ENCODE measurements around the gene RPL39L. TPM values are rescaled to one million over a fixed set of nuclear protein-coding genes. Genes with fewer than 3 reads are reported as not detected.

The RPL39L gene
- total and polyA plus RNA-seq, 10 donors = 1.9 to 10.9 (median 4.1) TPM

DNA sequence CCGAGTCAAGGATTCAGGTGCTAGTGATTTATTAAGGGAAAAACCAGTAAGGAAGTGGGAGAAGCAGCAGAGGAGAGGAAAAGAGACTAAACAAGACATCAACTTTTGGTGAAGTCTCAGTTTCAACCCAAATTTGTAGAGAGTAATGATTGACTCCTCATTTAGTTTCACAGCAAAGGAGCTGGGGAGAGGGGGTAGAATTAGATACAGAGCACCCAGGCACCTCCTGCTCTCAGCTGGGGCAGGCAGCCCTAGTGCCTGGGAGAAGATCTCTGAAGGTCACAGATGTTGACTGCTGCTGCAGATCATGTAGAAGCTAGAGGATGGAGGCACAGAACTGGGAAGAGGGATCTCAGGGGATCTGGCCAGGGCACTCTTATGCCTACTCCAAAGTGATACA is 29.1 kb downstream of the RPL39L start:
- 73 to 86% (median 76%) methylated on average over 1 of the region's 1 CpG for WGBS, 5 donors

DNA sequence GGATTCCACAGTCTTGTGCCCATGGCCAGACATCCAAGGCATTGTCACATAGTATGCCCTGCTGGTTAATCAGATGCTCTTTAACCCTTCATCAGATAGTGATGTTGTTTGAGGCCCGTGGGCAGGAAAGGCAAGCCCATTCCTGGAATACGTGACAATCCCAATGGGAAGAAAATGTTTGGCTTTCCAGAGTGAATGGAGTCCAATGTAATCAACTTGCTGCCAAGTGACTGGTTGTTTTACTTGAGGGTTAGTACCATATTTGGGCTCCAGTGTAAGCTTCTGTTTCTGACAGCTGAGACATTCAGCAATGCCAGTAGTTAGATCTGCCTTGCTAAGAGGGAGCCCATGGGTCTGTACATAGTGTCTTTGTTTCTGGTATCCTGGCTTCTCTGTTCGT is 31.3 kb downstream of the RPL39L start:
- no peak for DNase-seq
- WGBS, 5 donors = 81 to 97% (median 94%) methylated on average over 3 of the region's 3 CpGs
- intact Hi-C loops (cut with DNase I; ENCODE audit: low total_unique reads) = no loop called here
- H3K27ac ChIP-seq = no peak overlapping the region
- no peaks in the 10 kb centered on the region for H3K27me3 ChIP-seq (replicated peaks in 1 of 7)
- H3K4me1 ChIP-seq = peaks cover 0 to 3% (median 1%) of the 10 kb centered on the region in 6 donors
- H3K4me3 ChIP-seq = no peak overlapping the region
- TF ChIP-seq, protein P1, sequence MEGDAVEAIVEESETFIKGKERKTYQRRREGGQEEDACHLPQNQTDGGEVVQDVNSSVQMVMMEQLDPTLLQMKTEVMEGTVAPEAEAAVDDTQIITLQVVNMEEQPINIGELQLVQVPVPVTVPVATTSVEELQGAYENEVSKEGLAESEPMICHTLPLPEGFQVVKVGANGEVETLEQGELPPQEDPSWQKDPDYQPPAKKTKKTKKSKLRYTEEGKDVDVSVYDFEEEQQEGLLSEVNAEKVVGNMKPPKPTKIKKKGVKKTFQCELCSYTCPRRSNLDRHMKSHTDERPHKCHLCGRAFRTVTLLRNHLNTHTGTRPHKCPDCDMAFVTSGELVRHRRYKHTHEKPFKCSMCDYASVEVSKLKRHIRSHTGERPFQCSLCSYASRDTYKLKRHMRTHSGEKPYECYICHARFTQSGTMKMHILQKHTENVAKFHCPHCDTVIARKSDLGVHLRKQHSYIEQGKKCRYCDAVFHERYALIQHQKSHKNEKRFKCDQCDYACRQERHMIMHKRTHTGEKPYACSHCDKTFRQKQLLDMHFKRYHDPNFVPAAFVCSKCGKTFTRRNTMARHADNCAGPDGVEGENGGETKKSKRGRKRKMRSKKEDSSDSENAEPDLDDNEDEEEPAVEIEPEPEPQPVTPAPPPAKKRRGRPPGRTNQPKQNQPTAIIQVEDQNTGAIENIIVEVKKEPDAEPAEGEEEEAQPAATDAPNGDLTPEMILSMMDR (IDR thresholded peaks at IDR 0.05 in 8 of 11, conservative IDR thresholded peaks at IDR 0.05 in 3 of 11) = no peak
- TF ChIP-seq POLR2AphosphoS5 (IDR thresholded peaks at IDR 0.05) (no peak), POLR2A (IDR thresholded peaks at IDR 0.05) (no peak)
- H3K36me3 ChIP-seq = no peaks in the 10 kb centered on the region
- H3K9me3 ChIP-seq = no peaks in the 10 kb centered on the region

More for the DNA sequence above, 29.1 kb downstream of the RPL39L start:
- Histone ChIP-seq H3K27ac (no peak overlapping the region), H3K36me3 (no peaks in the 10 kb centered on the region), H3K4me1 (peaks cover 0 to 6% (median 2%) of the 10 kb centered on the region in 6 donors), H3K4me3 (no peak overlapping the region), H3K9me3 (no peaks in the 10 kb centered on the region), H3K27me3 (replicated peaks in 1 of 7) (no peaks in the 10 kb centered on the region)
- TF ChIP-seq, protein P1 (IDR thresholded peaks at IDR 0.05 in 8 of 11, conservative IDR thresholded peaks at IDR 0.05 in 3 of 11) = no peak
- intact Hi-C loops (cut with DNase I; ENCODE audit: low total_unique reads) = loop anchor here (5.0 kb wide), 1 partner anchor 57 kb away; no protein-coding TSS in a partner anchor
- DNase-seq = no peak

DNA sequence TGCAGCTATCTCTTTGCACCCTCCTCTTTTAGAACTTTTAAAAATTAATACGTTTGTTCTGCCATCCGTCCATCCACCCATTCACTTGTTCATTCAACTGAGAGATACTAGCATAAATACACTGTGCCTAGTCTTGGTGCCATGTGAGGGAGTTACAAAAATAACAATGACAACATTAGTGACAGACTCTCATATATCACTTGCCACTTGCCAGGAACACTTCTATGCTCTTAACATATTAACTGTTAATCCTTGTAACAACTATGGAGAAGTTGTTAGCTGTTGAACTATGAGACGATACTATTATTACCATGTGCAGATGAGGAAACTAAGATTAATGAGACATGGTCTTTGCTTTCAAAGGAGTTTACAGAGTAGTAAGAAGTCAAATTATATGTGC is 33.6 kb downstream of the RPL39L start:
- Histone ChIP-seq H3K4me3 (no peak overlapping the region), H3K27ac (no peak overlapping the region), H3K9me3 (no peaks in the 10 kb centered on the region), H3K4me1 (peaks cover 0 to 19% (median 16%) of the 10 kb centered on the region in 6 donors), H3K27me3 (replicated peaks in 1 of 7) (no peaks in the 10 kb centered on the region), H3K36me3 (no peaks in the 10 kb centered on the region)
- TF ChIP-seq POLR2AphosphoS5 (IDR thresholded peaks at IDR 0.05) (no peak), POLR2A (IDR thresholded peaks at IDR 0.05) (no peak)
- TF ChIP-seq, protein P1 (IDR thresholded peaks at IDR 0.05 in 8 of 11, conservative IDR thresholded peaks at IDR 0.05 in 3 of 11) = no peak
- DNase-seq = no peak
- intact Hi-C loops (cut with DNase I; ENCODE audit: low total_unique reads) = no loop called here
- WGBS, 5 donors = 89 to 96% (median 95%) methylated on average over 3 of the region's 3 CpGs

DNA sequence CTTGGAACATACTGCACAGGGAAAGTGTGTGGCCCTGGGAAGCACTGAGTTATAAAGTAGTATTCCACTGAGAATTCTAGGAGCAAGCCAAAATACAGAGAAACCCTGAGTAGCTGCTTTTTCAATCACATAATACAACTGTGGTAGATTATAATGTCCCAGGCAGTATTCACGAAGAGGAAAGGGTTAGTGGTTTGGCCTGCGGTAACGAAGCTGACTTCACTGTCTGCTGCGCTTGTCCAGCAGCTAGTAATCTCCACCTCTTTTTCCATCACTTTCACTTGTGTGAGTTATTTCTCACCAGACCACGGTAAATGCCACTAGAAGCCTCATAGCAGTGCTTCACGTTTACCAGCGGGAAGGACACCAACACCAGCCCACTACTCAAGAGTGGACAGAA is 34.4 kb downstream of the RPL39L start:
- WGBS, 5 donors = 83 to 90% (median 88%) methylated on average over 7 of the region's 7 CpGs
- H3K9me3 ChIP-seq = no peaks in the 10 kb centered on the region
- H3K36me3 ChIP-seq = no peaks in the 10 kb centered on the region
- H3K4me3 ChIP-seq = no peak overlapping the region
- intact Hi-C loops (cut with DNase I; ENCODE audit: low total_unique reads) = no loop called here
- no peak for DNase-seq
- peaks cover 0 to 19% (median 16%) of the 10 kb centered on the region in 6 donors for H3K4me1 ChIP-seq
- TF ChIP-seq POLR2AphosphoS5 (IDR thresholded peaks at IDR 0.05) = no peak
- TF ChIP-seq, protein P1 (IDR thresholded peaks at IDR 0.05 in 8 of 11, conservative IDR thresholded peaks at IDR 0.05 in 3 of 11) = no peak
- TF ChIP-seq POLR2A (IDR thresholded peaks at IDR 0.05) = no peak
- H3K27ac ChIP-seq = no peak overlapping the region
- no peaks in the 10 kb centered on the region for H3K27me3 ChIP-seq (replicated peaks in 1 of 7)

All from spleen (tissue), 11 donors.